H1 (cell line): ENCODE data around the gene P3R3URF. TPM values are rescaled to one million over a fixed set of nuclear protein-coding genes. Genes with fewer than 3 reads are reported as not detected.

ENCODE experiments used
- CEBPB ChIP-seq: IDR thresholded peaks from 2 replicates; pipeline ENCODE4 v1.6.1; 2012; ENCODE audit warnings: low read depth, low read length
- CHD2 ChIP-seq: IDR thresholded peaks from 2 replicates; pipeline ENCODE4 v1.6.1; 2012; ENCODE audit warnings: low read length, improper control_type of control experiment
- HDAC2 ChIP-seq, 2 experiments: fragments of 300-600 bp in 1 of 2; sonication (generic) in 1 of 2; IDR thresholded peaks; 2 replicates each; pipeline ENCODE4 v1.6.1; 2011 to 2012; ENCODE audit warnings: low read depth in 2 of 2, low read length in 2 of 2, mild to moderate bottlenecking in 2 of 2, moderate library complexity in 2 of 2, borderline replicate concordance in 1 of 2, inconsistent platforms in 1 of 2
- PHF8 ChIP-seq: fragments of 200-600 bp; sonication (generic); conservative IDR thresholded peaks from 2 replicates; pipeline ENCODE4 v1.7.1; 2012; ENCODE audit warnings: low read depth, mild to moderate bottlenecking, inconsistent platforms, low read length, moderate library complexity
- POU5F1 ChIP-seq: IDR thresholded peaks from 2 replicates; pipeline ENCODE4 v1.6.1; 2011; ENCODE audit warnings: low read depth, mild to moderate bottlenecking, low read length, moderate library complexity
- RBBP5 ChIP-seq: IDR thresholded peaks from 2 replicates; pipeline ENCODE4 v1.7.1; 2012; ENCODE audit warnings: low read depth, mild to moderate bottlenecking, inconsistent platforms, low read length, moderate library complexity, borderline replicate concordance
- SIN3A ChIP-seq, 2 experiments: IDR thresholded peaks in 1 of 2; conservative IDR thresholded peaks in 1 of 2; 2 replicates each; pipeline ENCODE4 v1.6.1; 2011 to 2012; ENCODE audit warnings: low read length in 2 of 2, improper control_type of control experiment in 1 of 2, low read depth in 1 of 2, mild to moderate bottlenecking in 1 of 2
- TAF7 ChIP-seq: optimal IDR thresholded peaks from 2 replicates; pipeline ENCODE3; 2011; ENCODE audit warnings: low read depth, mild to moderate bottlenecking, inconsistent platforms, low read length, moderate library complexity, borderline replicate concordance
- polyA plus RNA-seq, 7 experiments: library from polyadenylated mRNA; depleted of rRNA in 3 of 7; stranded (reverse) in 5 of 7; unstranded in 2 of 7; fragments of >200 nt in 5 of 7; fragments of 200-250 nt in 2 of 7; gene quantifications; 1 replicate in 5 of 7; 2 replicates in 1 of 7; 4 replicates in 1 of 7; pipeline versions ENCODE4 v1.2.1 to v1.2.3, GENCODE V29; 2011 to 2013; ENCODE audit warnings: missing spikeins in 2 of 7, mixed read lengths in 2 of 7
- total RNA-seq: library from RNA; stranded (reverse); fragmentation: NEBNext Ultra II Directional; extraction: Animal tissue kit (Norgen Biotek cat#: 25700); gene quantifications from 2 replicates; pipeline ENCODE4 v1.2.1, GENCODE V29; 2021

Gene P3R3URF
- total and polyA plus RNA-seq, 2 of the 8 experiments (the other 6 are each of a cell fraction or from before 2014, with no cell fraction given) = not detected

DNA sequence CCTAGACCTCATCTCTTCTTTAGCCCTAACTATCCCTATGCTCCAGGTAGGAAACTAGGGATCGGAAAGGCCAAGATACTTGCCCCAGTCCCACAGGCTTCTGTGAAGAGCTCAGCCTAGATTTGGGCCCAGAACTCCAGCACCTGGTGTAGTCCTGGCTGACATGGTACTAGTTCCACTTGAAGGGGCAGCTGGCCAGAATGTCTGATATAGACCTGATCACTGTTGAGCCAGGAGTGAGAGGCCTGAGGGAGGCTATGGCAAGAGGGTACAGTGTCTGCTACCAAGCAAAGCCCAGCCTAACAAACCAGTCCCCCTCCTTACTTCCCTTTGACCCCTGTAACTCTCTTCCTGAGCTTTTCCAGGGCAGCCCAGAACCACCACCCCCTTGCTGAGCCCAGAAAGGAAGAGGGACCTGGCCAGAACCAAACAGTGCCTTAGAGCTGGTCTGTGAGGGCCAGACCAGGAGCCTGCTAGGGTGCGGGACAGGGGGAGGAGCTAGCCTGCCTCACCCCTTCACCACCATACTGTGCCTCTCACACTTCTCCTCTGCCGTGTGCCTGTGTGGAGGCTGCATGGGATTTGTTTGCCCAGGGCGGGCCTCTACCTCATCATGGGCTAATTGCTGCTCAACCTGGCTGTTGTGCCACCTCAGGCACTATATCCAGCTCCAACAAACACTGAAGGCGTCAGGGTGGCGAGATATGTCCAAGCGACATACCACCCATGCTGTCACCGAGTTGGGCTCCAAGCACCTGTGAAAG, 11.0 kb upstream of the P3R3URF start (continued):
- TF ChIP-seq SIN3A (conservative IDR thresholded peaks at IDR 0.05 in 1 of 2, IDR thresholded peaks at IDR 0.05 in 1 of 2; ENCODE audit: low read depth in 1 of 2, low read length in 2 of 2) (no peak), CHD2 (no peak), TAF7 (no peak), CEBPB (no peak), POU5F1 (no peak), RBBP5 (no peak), PHF8 (no peak), HDAC2 (IDR thresholded peaks at IDR 0.05; ENCODE audit: borderline replicate concordance in 1 of 2, low read depth in 2 of 2, low read length in 2 of 2) (no peak)
- TF ChIP-seq, all 59 proteins: peak for 0
